Measurements from ENCODE around the gene SYT17. TPM values are rescaled to one million over a fixed set of nuclear protein-coding genes. Genes with fewer than 3 reads are reported as not detected.

SYT17 gene
- polyA plus RNA-seq, 4 donors = 1.8 to 7.1 (median 3.3) TPM

DNA sequence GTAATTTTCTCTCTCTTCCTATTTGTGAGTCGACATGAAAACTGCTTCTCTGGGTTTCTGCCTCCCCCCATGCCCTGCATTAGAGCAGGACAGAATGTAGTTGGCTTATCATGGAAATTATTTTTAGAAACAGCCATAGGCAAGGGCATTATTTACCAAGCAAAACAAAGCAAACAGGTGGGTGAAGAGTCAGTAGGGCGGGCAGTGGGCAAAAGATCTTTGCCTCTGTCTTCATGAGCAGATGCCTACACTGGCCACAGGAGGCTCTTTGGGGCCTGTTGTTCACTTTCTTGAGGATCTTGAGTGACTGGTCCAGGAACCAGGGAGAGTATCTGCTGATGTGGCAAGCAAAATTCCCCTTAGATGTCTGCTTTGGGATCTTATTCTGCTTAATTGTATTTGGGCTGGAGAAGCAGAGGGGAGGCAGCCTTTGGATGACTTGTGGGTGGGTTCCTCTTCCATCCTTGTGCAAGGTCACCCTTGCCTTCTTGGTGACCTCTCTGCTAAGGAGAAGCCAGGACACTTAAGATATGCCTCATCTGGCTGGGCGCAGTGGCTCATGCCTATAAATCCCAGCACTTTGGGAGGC is 75.0 kb downstream of the SYT17 start:
- FAIRE-seq (no peak), DNase-seq (no peak)
- no peak overlapping the region for H3K4me3 ChIP-seq (ENCODE audit: low read depth in 1 of 3, low read length in 3 of 3)
- 74 to 82% (median 80%) methylated on average over 3 of the region's 3 CpGs for WGBS, 3 donors
- no peaks in the 10 kb centered on the region for H3K4me1 ChIP-seq (ENCODE audit: control insufficient read depth in 3 of 3, insufficient read depth in 2 of 3, low read depth in 1 of 3, low read length in 2 of 3)
- H3K9me3 ChIP-seq (ENCODE audit: control insufficient read depth in 2 of 2, insufficient read depth in 1 of 2, low read depth in 1 of 2, low read length in 1 of 2) = peaks cover 2 to 20% of the 10 kb centered on the region in 2 donors
- H3K27ac ChIP-seq (ENCODE audit: low read depth in 1 of 3, low read length in 2 of 3) = no peak overlapping the region
- peaks cover 0 to 16% (median 0%) of the 10 kb centered on the region in 3 donors for H3K36me3 ChIP-seq (ENCODE audit: control insufficient read depth in 3 of 3, insufficient read depth in 2 of 3, low read depth in 1 of 3, low read length in 3 of 3)
- H3K27me3 ChIP-seq (ENCODE audit: control insufficient read depth in 3 of 3, insufficient read depth in 3 of 3, low read length in 3 of 3) = no peaks in the 10 kb centered on the region

DNA sequence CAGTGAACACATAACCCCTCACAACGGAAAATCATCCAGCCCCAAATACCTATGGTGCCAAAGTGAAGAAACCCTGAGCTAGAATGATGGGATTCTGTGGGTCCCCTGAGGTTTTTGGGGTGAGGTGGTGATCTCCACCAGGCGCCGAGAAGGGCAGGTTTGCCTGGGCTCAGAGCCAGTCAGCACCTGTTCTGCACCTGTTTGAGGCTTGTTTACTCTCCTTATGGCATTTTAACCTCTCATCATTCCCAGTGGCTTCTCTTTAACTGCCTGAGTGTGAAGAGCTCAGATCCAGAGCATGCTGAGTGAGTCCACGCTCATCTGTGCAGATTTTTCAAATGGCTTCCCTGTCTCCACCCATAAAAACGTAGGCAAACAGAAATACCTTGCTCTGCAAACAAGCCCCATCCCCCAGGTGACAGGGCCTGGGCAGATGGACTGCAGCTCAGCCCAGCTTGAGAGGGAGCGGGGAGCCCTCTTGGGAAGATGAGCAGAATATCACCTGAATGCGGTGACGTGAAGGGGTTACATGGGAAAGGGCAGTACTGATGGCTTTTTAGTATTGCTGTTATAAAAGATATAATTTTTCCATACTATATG is 77.4 kb downstream of the SYT17 start:
- DNase-seq (peak; percentile 20 to 28), FAIRE-seq (no peak)
- Histone ChIP-seq H3K36me3 (ENCODE audit: control insufficient read depth in 3 of 3, insufficient read depth in 2 of 3, low read depth in 1 of 3, low read length in 3 of 3) (peaks cover 0 to 3% (median 0%) of the 10 kb centered on the region in 3 donors), H3K9me3 (ENCODE audit: control insufficient read depth in 2 of 2, insufficient read depth in 1 of 2, low read depth in 1 of 2, low read length in 1 of 2) (peaks cover 0 to 3% of the 10 kb centered on the region in 2 donors), H3K4me1 (ENCODE audit: control insufficient read depth in 3 of 3, insufficient read depth in 2 of 3, low read depth in 1 of 3, low read length in 2 of 3) (no peaks in the 10 kb centered on the region), H3K4me3 (ENCODE audit: low read depth in 1 of 3, low read length in 3 of 3) (no peak overlapping the region), H3K27ac (ENCODE audit: low read depth in 1 of 3, low read length in 2 of 3) (no peak overlapping the region), H3K27me3 (ENCODE audit: control insufficient read depth in 3 of 3, insufficient read depth in 3 of 3, low read length in 3 of 3) (no peaks in the 10 kb centered on the region)
- 44 to 75% (median 55%) methylated on average over 8 of the region's 8 CpGs for WGBS, 3 donors

- Histone ChIP-seq H3K9me3 (ENCODE audit: control insufficient read depth in 2 of 2, insufficient read depth in 1 of 2, low read depth in 1 of 2, low read length in 1 of 2) (no peaks in the 10 kb centered on the region), H3K27ac (ENCODE audit: low read depth in 1 of 3, low read length in 2 of 3) (no peak overlapping the region), H3K27me3 (ENCODE audit: control insufficient read depth in 3 of 3, insufficient read depth in 3 of 3, low read length in 3 of 3) (no peaks in the 10 kb centered on the region), H3K4me3 (ENCODE audit: low read depth in 1 of 3, low read length in 3 of 3) (no peak overlapping the region), H3K4me1 (ENCODE audit: control insufficient read depth in 3 of 3, insufficient read depth in 2 of 3, low read depth in 1 of 3, low read length in 2 of 3) (no peaks in the 10 kb centered on the region), H3K36me3 (ENCODE audit: control insufficient read depth in 3 of 3, insufficient read depth in 2 of 3, low read depth in 1 of 3, low read length in 3 of 3) (peaks cover 0 to 2% (median 0%) of the 10 kb centered on the region in 3 donors)
- FAIRE-seq (no peak), DNase-seq (no peak)
- 75 to 88% (median 80%) methylated on average over 2 of the region's 2 CpGs for WGBS, 3 donors
Measured at GRCh38 chr16:19252904-19253303, 84.9 kb downstream of the SYT17 start.

DNA sequence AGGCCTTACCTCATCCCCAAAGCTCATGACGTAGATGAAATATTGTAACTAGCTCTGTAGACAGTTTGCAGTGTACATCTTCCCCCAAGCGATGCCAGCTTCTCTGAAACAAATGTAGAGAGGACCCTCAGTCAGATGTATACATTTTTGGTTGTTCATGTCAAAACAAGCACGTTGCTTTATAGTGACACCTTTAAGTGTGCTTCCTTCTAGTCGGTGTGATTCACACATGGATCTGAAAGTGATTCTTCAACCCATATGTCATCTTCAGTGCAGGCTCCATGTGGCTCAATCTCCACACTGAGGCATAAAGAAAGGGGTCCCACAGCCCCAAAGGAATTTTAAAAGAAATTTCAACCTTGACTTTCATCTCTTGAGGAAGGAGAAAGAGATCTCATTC is 86.6 kb downstream of the SYT17 start:
- Histone ChIP-seq H3K9me3 (ENCODE audit: control insufficient read depth in 2 of 2, insufficient read depth in 1 of 2, low read depth in 1 of 2, low read length in 1 of 2) (no peaks in the 10 kb centered on the region), H3K4me1 (ENCODE audit: control insufficient read depth in 3 of 3, insufficient read depth in 2 of 3, low read depth in 1 of 3, low read length in 2 of 3) (no peaks in the 10 kb centered on the region), H3K36me3 (ENCODE audit: control insufficient read depth in 3 of 3, insufficient read depth in 2 of 3, low read depth in 1 of 3, low read length in 3 of 3) (peaks cover 0 to 2% (median 0%) of the 10 kb centered on the region in 3 donors), H3K27me3 (ENCODE audit: control insufficient read depth in 3 of 3, insufficient read depth in 3 of 3, low read length in 3 of 3) (no peaks in the 10 kb centered on the region), H3K4me3 (ENCODE audit: low read depth in 1 of 3, low read length in 3 of 3) (no peak overlapping the region), H3K27ac (ENCODE audit: low read depth in 1 of 3, low read length in 2 of 3) (no peak overlapping the region)
- FAIRE-seq = no peak
- WGBS, 3 donors = 73 to 87% (median 73%) methylated on average over 4 of the region's 4 CpGs
- no peak for DNase-seq

DNA sequence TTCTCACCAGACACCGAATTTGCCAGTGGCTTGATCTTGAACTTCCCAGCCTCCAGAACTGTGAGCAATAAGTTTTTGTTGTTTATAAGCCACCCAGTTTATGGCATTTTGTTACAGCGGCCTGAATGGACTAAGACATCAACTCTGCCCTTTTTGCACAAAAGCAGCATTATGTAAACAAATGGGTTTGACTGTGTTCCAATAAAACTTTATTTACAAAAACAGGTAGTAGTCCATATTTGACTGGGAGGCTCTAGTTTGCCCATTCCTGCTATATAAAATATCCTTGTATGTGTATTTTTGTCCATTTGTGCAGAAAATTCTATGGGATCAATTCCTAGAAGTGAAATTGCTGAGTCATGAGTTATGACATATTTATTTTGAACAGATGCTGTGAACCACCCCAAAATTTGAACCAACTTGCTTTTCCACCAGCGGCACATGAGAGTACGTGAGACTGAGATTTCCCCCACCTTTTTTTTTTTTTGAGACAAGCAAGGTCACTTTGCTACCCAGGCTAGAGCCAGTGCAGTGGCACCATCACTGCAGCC is 96.2 kb downstream of the SYT17 start:
- Histone ChIP-seq H3K4me1 (ENCODE audit: control insufficient read depth in 3 of 3, insufficient read depth in 2 of 3, low read depth in 1 of 3, low read length in 2 of 3) (no peaks in the 10 kb centered on the region), H3K36me3 (ENCODE audit: control insufficient read depth in 3 of 3, insufficient read depth in 2 of 3, low read depth in 1 of 3, low read length in 3 of 3) (peaks cover 0 to 6% (median 0%) of the 10 kb centered on the region in 3 donors), H3K4me3 (ENCODE audit: low read depth in 1 of 3, low read length in 3 of 3) (no peak overlapping the region), H3K9me3 (ENCODE audit: control insufficient read depth in 2 of 2, insufficient read depth in 1 of 2, low read depth in 1 of 2, low read length in 1 of 2) (peaks cover 0 to 11% of the 10 kb centered on the region in 2 donors), H3K27ac (ENCODE audit: low read depth in 1 of 3, low read length in 2 of 3) (no peak overlapping the region), H3K27me3 (ENCODE audit: control insufficient read depth in 3 of 3, insufficient read depth in 3 of 3, low read length in 3 of 3) (no peaks in the 10 kb centered on the region)
- DNase-seq (no peak), FAIRE-seq (no peak)
- 79 to 93% (median 87%) methylated on average over 4 of the region's 4 CpGs for WGBS, 3 donors

DNA sequence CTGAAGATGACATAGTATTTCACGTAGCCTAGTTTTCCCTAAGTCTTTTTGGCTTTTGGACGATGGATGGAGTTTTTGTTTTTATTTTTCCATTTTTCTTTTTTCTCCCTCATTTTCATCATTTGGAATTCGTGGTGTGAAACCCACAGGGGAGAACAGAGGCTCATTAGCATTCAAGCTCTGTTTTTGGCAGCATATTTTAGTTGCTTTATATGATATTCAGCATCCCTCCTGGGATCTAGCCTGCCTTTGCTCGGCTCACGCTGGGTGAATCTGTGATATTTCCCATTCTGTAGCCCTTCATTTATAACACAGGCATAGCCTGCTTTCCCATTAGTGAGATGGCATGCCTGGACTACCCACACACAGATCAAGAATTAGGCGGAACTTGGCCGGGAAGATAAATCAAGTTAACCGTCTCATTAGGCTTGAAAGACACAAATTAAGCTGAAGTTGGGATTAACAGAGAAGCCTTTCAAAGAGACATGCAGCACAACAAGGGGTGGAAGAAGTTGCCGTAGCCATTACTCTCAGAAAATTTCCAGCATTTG is 97.4 kb downstream of the SYT17 start:
- H3K27ac ChIP-seq (ENCODE audit: low read depth in 1 of 3, low read length in 2 of 3) = no peak overlapping the region
- H3K4me3 ChIP-seq (ENCODE audit: low read depth in 1 of 3, low read length in 3 of 3) = no peak overlapping the region
- FAIRE-seq (no peak), DNase-seq (no peak)
- peaks cover 0 to 11% of the 10 kb centered on the region in 2 donors for H3K9me3 ChIP-seq (ENCODE audit: control insufficient read depth in 2 of 2, insufficient read depth in 1 of 2, low read depth in 1 of 2, low read length in 1 of 2)
- H3K36me3 ChIP-seq (ENCODE audit: control insufficient read depth in 3 of 3, insufficient read depth in 2 of 3, low read depth in 1 of 3, low read length in 3 of 3) = peaks cover 0 to 6% (median 0%) of the 10 kb centered on the region in 3 donors
- H3K27me3 ChIP-seq (ENCODE audit: control insufficient read depth in 3 of 3, insufficient read depth in 3 of 3, low read length in 3 of 3) = no peaks in the 10 kb centered on the region
- 83 to 87% (median 87%) methylated on average over 9 of the region's 9 CpGs for WGBS, 3 donors
- no peaks in the 10 kb centered on the region for H3K4me1 ChIP-seq (ENCODE audit: control insufficient read depth in 3 of 3, insufficient read depth in 2 of 3, low read depth in 1 of 3, low read length in 2 of 3)

GRCh38 chr16:19266774-19267173 is 98.7 kb downstream of the SYT17 start:
- no peaks in the 10 kb centered on the region for H3K4me1 ChIP-seq (ENCODE audit: control insufficient read depth in 3 of 3, insufficient read depth in 2 of 3, low read depth in 1 of 3, low read length in 2 of 3)
- FAIRE-seq (no peak), DNase-seq (no peak)
- H3K9me3 ChIP-seq (ENCODE audit: control insufficient read depth in 2 of 2, insufficient read depth in 1 of 2, low read depth in 1 of 2, low read length in 1 of 2) = peaks cover 0 to 11% of the 10 kb centered on the region in 2 donors
- H3K27ac ChIP-seq (ENCODE audit: low read depth in 1 of 3, low read length in 2 of 3) = no peak overlapping the region
- H3K4me3 ChIP-seq (ENCODE audit: low read depth in 1 of 3, low read length in 3 of 3) = no peak overlapping the region
- WGBS, 3 donors = 94% methylated on average over 11 of the region's 11 CpGs
- H3K27me3 ChIP-seq (ENCODE audit: control insufficient read depth in 3 of 3, insufficient read depth in 3 of 3, low read length in 3 of 3) = no peaks in the 10 kb centered on the region
- peaks cover 0 to 6% (median 0%) of the 10 kb centered on the region in 3 donors for H3K36me3 ChIP-seq (ENCODE audit: control insufficient read depth in 3 of 3, insufficient read depth in 2 of 3, low read depth in 1 of 3, low read length in 3 of 3)

GRCh38 chr16:19269098-19269497 is 101.1 kb downstream of the SYT17 start:
- Histone ChIP-seq H3K4me1 (ENCODE audit: control insufficient read depth in 3 of 3, insufficient read depth in 2 of 3, low read depth in 1 of 3, low read length in 2 of 3) (no peaks in the 10 kb centered on the region), H3K27ac (ENCODE audit: low read depth in 1 of 3, low read length in 2 of 3) (no peak overlapping the region), H3K4me3 (ENCODE audit: low read depth in 1 of 3, low read length in 3 of 3) (no peak overlapping the region), H3K9me3 (ENCODE audit: control insufficient read depth in 2 of 2, insufficient read depth in 1 of 2, low read depth in 1 of 2, low read length in 1 of 2) (peaks cover 0 to 6% of the 10 kb centered on the region in 2 donors), H3K27me3 (ENCODE audit: control insufficient read depth in 3 of 3, insufficient read depth in 3 of 3, low read length in 3 of 3) (no peaks in the 10 kb centered on the region), H3K36me3 (ENCODE audit: control insufficient read depth in 3 of 3, insufficient read depth in 2 of 3, low read depth in 1 of 3, low read length in 3 of 3) (peaks cover 0 to 6% (median 0%) of the 10 kb centered on the region in 3 donors)
- FAIRE-seq (no peak), DNase-seq (no peak)
- WGBS, 3 donors = 73 to 89% (median 75%) methylated on average over 2 of the region's 2 CpGs
